Fibroblast of pulmonary artery (primary cell): ENCODE measurements around the gene UBAC1.
A peak's percentile ranks its signal among the peaks of the same experiment; 100 is the strongest.

ENCODE experiments used
- DNase-seq: peaks from one replicate; pipeline ENCODE4 v3.0.0-alpha.2; 2010; ENCODE audit warnings: low read depth
- H3K4me3 ChIP-seq: replicated peaks from 2 replicates; pipeline ENCODE4 v1.5.1; 2011; ENCODE audit warnings: low read depth, mild to moderate bottlenecking, control low read depth, low read length, moderate library complexity
- CTCF ChIP-seq: IDR thresholded peaks from 2 replicates; pipeline ENCODE4 v1.5.1; 2011; ENCODE audit warnings: mild to moderate bottlenecking, control low read depth, low read length, inconsistent platforms; ENCODE audit errors: missing control alignments

Gene UBAC1

GRCh38 chr9:135994501-135995192, 33.5 kb upstream of the UBAC1 start:
- peak; percentile 43 for DNase-seq

DNA sequence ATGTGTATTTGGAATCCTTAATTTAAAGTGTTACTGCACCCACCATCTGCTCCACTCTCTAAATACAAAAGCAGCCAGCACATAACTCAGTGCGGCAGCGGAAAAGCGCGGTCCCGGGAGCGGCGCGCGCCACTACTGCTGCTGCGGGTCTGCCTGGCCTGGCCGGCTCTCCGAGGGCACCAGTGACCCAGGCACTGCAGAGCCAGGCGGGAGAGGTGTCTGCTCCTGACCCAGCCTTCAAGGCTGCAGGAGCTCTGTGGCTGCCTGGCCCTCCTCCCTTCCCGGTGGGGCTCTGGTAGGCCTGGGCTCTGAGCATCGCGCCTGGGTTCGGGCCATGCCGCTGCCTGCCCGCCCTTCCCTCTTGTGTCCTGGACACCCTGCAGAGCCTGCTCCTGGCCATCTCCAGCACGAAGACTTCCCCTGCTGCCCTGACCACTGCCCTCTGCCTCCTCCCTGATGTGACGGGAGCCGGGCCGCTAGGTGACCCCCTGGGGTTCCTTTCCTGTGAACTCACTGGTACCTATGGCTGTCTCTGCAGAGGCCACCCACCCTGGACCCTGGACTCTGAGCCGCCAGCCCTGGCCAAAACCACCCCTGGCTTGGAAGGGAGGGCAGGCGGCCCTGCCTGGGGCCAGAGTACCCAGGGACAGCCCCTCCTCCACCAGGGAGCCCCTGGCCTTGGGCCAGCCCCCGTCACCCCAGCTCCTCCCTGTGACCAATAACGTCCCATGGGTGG, 32.8 kb upstream of the UBAC1 start:
- TF ChIP-seq CTCF: no peak
- no peak overlapping the region for H3K4me3 ChIP-seq
- no peak for DNase-seq

More at GRCh38 chr9:135994501-135995192, 33.5 kb upstream of the UBAC1 start:
- H3K4me3 ChIP-seq: no peak overlapping the region
- no peak for TF ChIP-seq CTCF

- no peak for DNase-seq
- TF ChIP-seq CTCF: no peak
- H3K4me3 ChIP-seq: no peak overlapping the region
Observed at GRCh38 chr9:135993409-135993742, 32.2 kb upstream of the UBAC1 start.

DNA sequence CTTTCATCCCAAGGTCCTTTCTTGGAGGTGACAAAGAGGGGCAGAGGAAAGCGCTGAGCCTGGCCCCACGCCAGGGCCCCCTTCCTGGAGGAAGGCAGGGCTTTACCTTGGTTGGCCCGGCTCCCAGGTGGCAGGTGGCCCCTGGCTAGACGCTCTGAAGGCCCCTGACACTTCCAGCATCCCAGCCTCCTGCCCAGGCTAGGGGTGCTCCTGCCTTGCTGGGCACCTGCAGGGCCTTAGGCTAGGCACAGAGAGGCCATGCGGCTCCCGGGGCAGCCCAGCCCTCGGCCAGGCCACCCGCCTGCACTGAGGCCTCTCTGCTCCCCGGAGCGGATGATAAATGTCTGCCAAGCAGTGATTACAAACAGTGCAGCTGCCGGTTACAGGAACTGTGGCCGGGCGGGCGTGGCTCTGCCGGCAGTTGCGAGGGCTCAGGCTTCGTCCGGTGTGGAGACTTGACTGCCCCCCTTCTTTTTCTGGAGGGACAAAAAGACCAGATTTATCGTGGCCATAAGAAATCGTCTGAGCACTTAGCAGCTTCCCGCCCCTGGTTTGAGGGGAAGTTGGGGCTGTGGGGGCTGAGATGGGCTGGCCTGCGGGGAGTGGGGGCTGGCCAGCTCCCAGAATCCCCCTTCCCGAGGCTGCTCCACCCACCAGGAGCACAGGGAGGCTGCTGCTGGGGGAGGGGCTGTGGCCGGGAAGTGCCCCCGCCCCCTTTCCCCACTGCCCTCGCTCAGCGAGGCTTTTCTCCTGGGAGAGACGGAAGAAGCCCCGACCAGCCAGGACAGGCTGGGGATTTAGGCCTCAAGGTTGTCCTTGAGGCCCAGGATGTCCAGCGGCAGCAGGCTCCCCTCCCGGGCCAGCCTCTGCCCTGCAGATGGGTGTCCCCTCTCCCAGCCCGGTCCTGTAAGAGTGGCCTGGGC, 31.6 kb upstream of the UBAC1 start:
- peak; percentile 89 for DNase-seq

DNA sequence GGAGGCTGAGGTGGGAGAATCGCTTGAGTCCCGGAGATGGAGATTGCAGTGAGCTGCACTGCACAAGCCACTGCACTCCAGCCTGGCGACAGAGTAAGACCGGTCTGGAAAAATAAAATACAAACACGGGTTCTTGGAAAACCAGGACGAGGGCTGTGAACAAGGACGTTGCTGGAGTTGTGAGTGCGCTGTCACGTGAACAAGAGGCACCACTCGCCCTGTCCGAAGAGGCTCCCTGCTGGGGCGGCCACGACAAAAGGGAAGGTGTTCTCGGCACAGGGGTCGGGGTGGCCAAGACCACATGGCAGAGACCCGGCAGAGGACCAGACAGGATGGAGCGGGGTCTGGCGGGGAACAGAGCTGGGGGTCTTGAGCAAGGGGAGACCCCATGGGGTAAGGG, 30.6 kb upstream of the UBAC1 start:
- no peak overlapping the region for H3K4me3 ChIP-seq
- TF ChIP-seq CTCF: no peak

More for the DNA sequence above, 31.6 kb upstream of the UBAC1 start:
- peak overlapping the region; percentile 23 for H3K4me3 ChIP-seq
- no peak for TF ChIP-seq CTCF

GRCh38 chr9:135990468-135991429, 29.6 kb upstream of the UBAC1 start:
- DNase-seq: peak; percentile 77
- TF ChIP-seq CTCF: no peak

More for the DNA sequence above, 30.6 kb upstream of the UBAC1 start:
- DNase-seq: no peak

More at GRCh38 chr9:135990468-135991429, 29.6 kb upstream of the UBAC1 start:
- no peak overlapping the region for H3K4me3 ChIP-seq
